Keratinocyte (primary cell): ENCODE results near the gene U2AF1L4. TPM values are rescaled to one million over a fixed set of nuclear protein-coding genes. Genes with fewer than 3 reads are reported as not detected.
"Not testable (repeated sequence)": the region's sequence is repeated elsewhere in the genome, so short reads cannot be mapped to it uniquely, and the experiment has no call there.

ENCODE experiments used
- DNase-seq: peaks from one replicate; pipeline ENCODE4 v3.0.0-alpha.2; 2011; ENCODE audit warnings: low read depth, missing footprints, low spot score
- FAIRE-seq: peaks from 2 replicates; lab custom pipeline; 2011; peaks lifted over from hg19 to GRCh38; lab: Jason Lieb, UNC
- H2AFZ ChIP-seq: 2 replicates; pipeline ENCODE4 v1.6.0; 2012; ENCODE audit warnings: low read length, control low read depth, inconsistent platforms; ENCODE audit not compliant: control insufficient read depth
- H3K27ac ChIP-seq: 2 replicates; pipeline ENCODE4 v1.5.1; 2011; ENCODE audit warnings: low read length; ENCODE audit not compliant: control insufficient read depth, insufficient read depth
- H3K27me3 ChIP-seq: 3 replicates; pipeline ENCODE4 v1.6.0; 2011; ENCODE audit warnings: low read length; ENCODE audit not compliant: control insufficient read depth, insufficient read depth; ENCODE audit errors: extremely low read depth
- H3K36me3 ChIP-seq, 2 experiments: 2 replicates in 1 of 2; 3 replicates in 1 of 2; pipeline ENCODE4 v1.5.1; 2011; ENCODE audit warnings: low read length in 2 of 2, mild to moderate bottlenecking in 1 of 2; ENCODE audit not compliant: control insufficient read depth in 2 of 2, insufficient read depth in 2 of 2; ENCODE audit errors: extremely low read depth in 1 of 2
- H3K4me1 ChIP-seq: 3 replicates; pipeline ENCODE4 v1.5.1; 2011; ENCODE audit warnings: low read length; ENCODE audit not compliant: control insufficient read depth, insufficient read depth; ENCODE audit errors: extremely low read depth
- H3K4me2 ChIP-seq: 3 replicates; pipeline ENCODE4 v1.6.0; 2011; ENCODE audit warnings: low read depth, low read length; ENCODE audit not compliant: control insufficient read depth, insufficient read depth; ENCODE audit errors: extremely low read depth
- H3K4me3 ChIP-seq, 3 experiments: fragments of 200-600 bp in 1 of 3; sonication (generic) in 1 of 3; 2 replicates in 2 of 3; 3 replicates in 1 of 3; pipeline ENCODE4 v1.5.1; 2011 to 2016; ENCODE audit warnings: low read length in 3 of 3, mild to moderate bottlenecking in 3 of 3, control low read depth in 2 of 3, inconsistent platforms in 1 of 3, low read depth in 1 of 3, mixed read lengths in 1 of 3, mixed run types in 1 of 3, moderate library complexity in 1 of 3; ENCODE audit not compliant: control insufficient read depth in 2 of 3, insufficient read depth in 2 of 3; ENCODE audit errors: extremely low read depth in 1 of 3
- H3K79me2 ChIP-seq: 2 replicates; pipeline ENCODE4 v1.6.0; 2012; ENCODE audit warnings: low read length; ENCODE audit not compliant: control insufficient read depth, insufficient read depth
- H3K9ac ChIP-seq: 3 replicates; pipeline ENCODE4 v1.6.0; 2011; ENCODE audit warnings: low read length; ENCODE audit not compliant: control insufficient read depth, insufficient read depth; ENCODE audit errors: extremely low read depth
- H3K9me1 ChIP-seq: 3 replicates; pipeline ENCODE4 v1.6.0; 2011; ENCODE audit warnings: low read length; ENCODE audit not compliant: control insufficient read depth, insufficient read depth; ENCODE audit errors: extremely low read depth
- H3K9me3 ChIP-seq: 2 replicates; pipeline ENCODE4 v1.5.1; 2012; ENCODE audit warnings: low read depth, low read length; ENCODE audit not compliant: control insufficient read depth
- H4K20me1 ChIP-seq: 3 replicates; pipeline ENCODE4 v1.6.0; 2011; ENCODE audit warnings: low read length; ENCODE audit not compliant: control insufficient read depth, insufficient read depth; ENCODE audit errors: extremely low read depth
- EZH2 ChIP-seq: IDR thresholded peaks from one replicate; pipeline ENCODE4 v1.6.1; 2012; ENCODE audit warnings: inconsistent platforms, mild to moderate bottlenecking, low read length, moderate library complexity
- dilution Hi-C: fragments of 300-500 bp; cut with MboI; formaldehyde crosslinking; loops from one replicate; pipeline ENCODE4 v1.7.0; 2020; ENCODE audit warnings: low sequenced_read_pairs; ENCODE audit not compliant: extremely low pct_ligation_motif_present
- polyA plus RNA-seq, 5 experiments: library from polyadenylated mRNA; depleted of rRNA in 3 of 5; stranded (reverse) in 3 of 5; stranded (forward) in 1 of 5; unstranded in 1 of 5; fragments of >200 nt; gene quantifications; 1 replicate in 1 of 5; 2 replicates in 3 of 5; 3 replicates in 1 of 5; pipeline versions ENCODE4 v1.2.1 to v1.2.3, GENCODE V29; 2011 to 2012; ENCODE audit warnings: missing spikeins in 2 of 5, low read depth in 1 of 5, low replicate concordance in 1 of 5
- TF ChIP-seq, protein P1 (sequence below), 3 experiments: IDR thresholded peaks in 1 of 3; conservative IDR thresholded peaks in 1 of 3; optimal IDR thresholded peaks in 1 of 3; 2 replicates in 2 of 3; 3 replicates in 1 of 3; pipeline versions ENCODE3 to v1.5.1; 2011; ENCODE audit warnings: low read length in 3 of 3, mild to moderate bottlenecking in 3 of 3, moderate library complexity in 2 of 3, control low read depth in 1 of 3, inconsistent platforms in 1 of 3; ENCODE audit not compliant: insufficient read depth in 2 of 3; ENCODE audit errors: extremely low read depth in 1 of 3

Gene U2AF1L4
- polyA plus RNA-seq, 1 donor (not counting 4 experiments of a cell fraction or from before 2014, with no cell fraction given), result 8.9 TPM

DNA sequence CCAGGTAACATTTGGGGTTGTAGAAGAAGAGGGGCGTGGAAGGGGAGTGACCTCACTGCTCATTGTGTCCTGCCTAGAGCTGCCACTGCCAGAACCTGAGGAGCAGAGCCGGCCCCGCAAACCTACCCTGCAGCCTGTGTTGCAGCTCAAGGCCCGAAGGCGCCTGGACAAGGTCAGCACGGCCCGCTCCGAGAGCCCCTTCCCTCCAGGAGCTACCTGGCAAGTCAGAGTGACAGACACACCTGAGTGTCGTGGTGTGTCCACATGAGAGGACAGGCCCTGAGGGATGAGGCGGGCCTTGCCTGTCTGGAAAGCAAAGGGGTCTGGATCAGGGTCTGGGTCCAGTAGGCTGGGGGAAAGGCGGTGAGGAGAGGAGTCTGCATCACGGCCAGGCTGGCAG is 20.7 kb downstream of the U2AF1L4 start:
- TF ChIP-seq EZH2, result no peak
- TF ChIP-seq, protein P1, sequence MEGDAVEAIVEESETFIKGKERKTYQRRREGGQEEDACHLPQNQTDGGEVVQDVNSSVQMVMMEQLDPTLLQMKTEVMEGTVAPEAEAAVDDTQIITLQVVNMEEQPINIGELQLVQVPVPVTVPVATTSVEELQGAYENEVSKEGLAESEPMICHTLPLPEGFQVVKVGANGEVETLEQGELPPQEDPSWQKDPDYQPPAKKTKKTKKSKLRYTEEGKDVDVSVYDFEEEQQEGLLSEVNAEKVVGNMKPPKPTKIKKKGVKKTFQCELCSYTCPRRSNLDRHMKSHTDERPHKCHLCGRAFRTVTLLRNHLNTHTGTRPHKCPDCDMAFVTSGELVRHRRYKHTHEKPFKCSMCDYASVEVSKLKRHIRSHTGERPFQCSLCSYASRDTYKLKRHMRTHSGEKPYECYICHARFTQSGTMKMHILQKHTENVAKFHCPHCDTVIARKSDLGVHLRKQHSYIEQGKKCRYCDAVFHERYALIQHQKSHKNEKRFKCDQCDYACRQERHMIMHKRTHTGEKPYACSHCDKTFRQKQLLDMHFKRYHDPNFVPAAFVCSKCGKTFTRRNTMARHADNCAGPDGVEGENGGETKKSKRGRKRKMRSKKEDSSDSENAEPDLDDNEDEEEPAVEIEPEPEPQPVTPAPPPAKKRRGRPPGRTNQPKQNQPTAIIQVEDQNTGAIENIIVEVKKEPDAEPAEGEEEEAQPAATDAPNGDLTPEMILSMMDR (optimal IDR thresholded peaks at IDR 0.05 in 1 of 3, IDR thresholded peaks at IDR 0.05 in 1 of 3, conservative IDR thresholded peaks at IDR 0.05 in 1 of 3; ENCODE audit: extremely low read depth in 1 of 3, insufficient read depth in 2 of 3, low read length in 3 of 3), result no peak
- Histone ChIP-seq H3K36me3 (peaks cover 63 to 65% of the 10 kb centered on the region in 2 experiments), H3K27ac (no peak overlapping the region), H4K20me1 (peaks cover 4% of the 10 kb centered on the region), H2AFZ (no peak overlapping the region), H3K4me2 (no peak overlapping the region), H3K9me1 (no peaks in the 10 kb centered on the region), H3K27me3 (no peaks in the 10 kb centered on the region), H3K9ac (no peak overlapping the region), H3K9me3 (no peaks in the 10 kb centered on the region), H3K4me3 (no peak overlapping the region), H3K79me2 (peaks cover 33% of the 10 kb centered on the region), H3K4me1 (peaks cover 2% of the 10 kb centered on the region)
- no peak for FAIRE-seq
- DNase-seq, result no peak
- dilution Hi-C loops, result no loop called here

DNA sequence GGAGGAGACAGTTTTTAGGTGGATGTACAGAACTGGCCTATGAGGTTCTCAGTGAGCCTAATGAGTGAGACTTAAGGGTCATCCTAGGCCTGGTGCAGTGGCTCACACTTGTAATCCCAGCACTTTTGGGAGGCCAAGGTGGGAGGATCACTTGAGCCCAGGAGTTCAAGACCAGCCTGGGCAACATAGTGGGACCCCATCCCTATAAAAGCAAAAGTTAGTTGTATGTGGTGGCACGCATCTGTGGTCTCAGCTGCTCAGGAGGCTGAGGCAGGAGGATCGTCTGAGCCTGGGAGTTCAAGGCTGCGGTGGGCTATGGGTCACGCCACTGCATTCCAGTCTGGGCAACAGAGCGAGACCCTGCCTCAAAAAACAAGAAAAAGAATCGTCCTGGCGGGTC is 21.1 kb downstream of the U2AF1L4 start:
- H3K27me3 ChIP-seq, FAIRE-seq, H3K4me1 ChIP-seq, H2AFZ ChIP-seq, H3K4me3 ChIP-seq, H3K9me1 ChIP-seq, DNase-seq, H3K4me2 ChIP-seq, H3K27ac ChIP-seq, H4K20me1 ChIP-seq, H3K9me3 ChIP-seq, dilution Hi-C loops, H3K9ac ChIP-seq: not testable (repeated sequence)
- Histone ChIP-seq H3K79me2 (peaks cover 37% of the 10 kb centered on the region), H3K36me3 (peaks cover 60 to 62% of the 10 kb centered on the region in 2 experiments)

- DNase-seq, result no peak
- TF ChIP-seq EZH2, result no peak
- TF ChIP-seq, protein P1 (optimal IDR thresholded peaks at IDR 0.05 in 1 of 3, IDR thresholded peaks at IDR 0.05 in 1 of 3, conservative IDR thresholded peaks at IDR 0.05 in 1 of 3; ENCODE audit: extremely low read depth in 1 of 3, insufficient read depth in 2 of 3, low read length in 3 of 3), result no peak
- FAIRE-seq, result no peak
- Histone ChIP-seq H3K4me2 (no peak overlapping the region), H2AFZ (no peak overlapping the region), H4K20me1 (peaks cover 4% of the 10 kb centered on the region), H3K9me1 (no peaks in the 10 kb centered on the region), H3K27ac (no peak overlapping the region), H3K9me3 (no peaks in the 10 kb centered on the region), H3K9ac (no peak overlapping the region), H3K36me3 (peaks cover 56 to 57% of the 10 kb centered on the region in 2 experiments), H3K27me3 (no peaks in the 10 kb centered on the region), H3K4me1 (peaks cover 8% of the 10 kb centered on the region), H3K4me3 (no peak overlapping the region), H3K79me2 (peaks cover 42% of the 10 kb centered on the region)
- dilution Hi-C loops, result no loop called here
Observed at GRCh38 chr19:35723671-35724070, 21.5 kb downstream of the U2AF1L4 start.
